Pancreas (tissue), 10 donors: ENCODE data around the gene TOB1. TPM values are rescaled to one million over a fixed set of nuclear protein-coding genes. Genes with fewer than 3 reads are reported as not detected.

ENCODE experiments used
- ATAC-seq, 4 donors: fragments of 200-7000 bp; cut with Tn5 transposase; one replicate each; pipeline versions ENCODE4 v1.8.0 to v1.9.1; 2020; ENCODE audit warnings: mild to moderate bottlenecking in 4 of 4, moderate library complexity in 4 of 4
- DNase-seq, 6 donors: peaks; one replicate each; pipeline ENCODE4 v3.0.0-alpha.2; 2020
- FAIRE-seq: peaks from 2 replicates; lab custom pipeline; 2012; peaks lifted over from hg19 to GRCh38; lab: Jason Lieb, UNC
- H3K27ac ChIP-seq, 4 donors: fragments of 200-600 bp; sonication (generic); 1 replicate in 3 of 4; 2 replicates in 1 of 4; pipeline versions ENCODE4 v1.5.0 to v1.8.0; 2020
- H3K27me3 ChIP-seq, 4 donors: fragments of 200-600 bp; one replicate each; pipeline ENCODE4 v1.8.0; 2021
- H3K36me3 ChIP-seq, 3 donors: fragments of 200-600 bp; sonication (generic) in 1 of 3; one replicate each; pipeline versions ENCODE4 v1.5.0 to v1.8.0; 2020 to 2021
- H3K4me1 ChIP-seq, 3 donors: fragments of 200-600 bp; one replicate each; pipeline ENCODE4 v1.8.0; 2021
- H3K4me3 ChIP-seq, 4 donors: fragments of 200-600 bp; sonication (generic) in 2 of 4; one replicate each; pipeline versions ENCODE4 v1.5.0 to v1.8.0; 2020 to 2021
- H3K9me3 ChIP-seq, 4 donors: fragments of 200-600 bp; one replicate each; pipeline ENCODE4 v1.8.0; 2021
- CTCF ChIP-seq, 4 donors: fragments of 200-600 bp; sonication (generic) in 3 of 4; IDR thresholded peaks; one replicate each; pipeline versions ENCODE4 v1.5.0 to v1.8.0; 2021; ENCODE audit warnings: antibody characterized with exemption in 4 of 4
- WGBS, 2 donors: extraction: QIAGEN DNeasy Blood & Tissue Kit; methylation state at CpG; one replicate each; pipeline ENCODE4 v1.1.7; 2013; 5-methylcytosine and 5-hydroxymethylcytosine counted together
- intact Hi-C, 3 donors: fragments of 100-400 bp; cut with DNase I; formaldehyde crosslinking; loops; one replicate each; pipeline versions ENCODE4 v1.11.1 to v1.14.2; 2022
- polyA plus RNA-seq, 2 donors: library from polyadenylated mRNA; stranded (reverse); fragments of 200-250 nt; gene quantifications; one replicate each; pipeline ENCODE4 v1.2.3, GENCODE V29; 2013
- total RNA-seq, 6 donors: library from RNA; stranded (reverse); fragmentation: NEBNext Ultra II Directional in 4 of 6; extraction: Animal tissue kit (Norgen Biotek cat#: 25700) in 4 of 6; gene quantifications; one replicate each; pipeline versions ENCODE4 v1.2.1 to v1.2.4, GENCODE V29; 2021 to 2023
- donor health status: healthy with polysubstance abuse.
- donor health status: DM: no; HTN: no; CAD: no; lungs with moderate emphysema.
- donor health status: DM: no; HTN: no; CAD: no.
- donor health status: control.
- donor health status: control.
- donor health status: Bipolar disorder and iron deficiency.
- donor health status: DM: yes; HTN: yes; CAD: no.
- donor health status: DM: no; HTN: no; CAD: no.
- donor health status: DM: no; HTN: no; CAD: no.
- donor health status: DM: yes; HTN: yes; CAD: no.

TOB1 gene
- total and polyA plus RNA-seq, 8 donors = 33.1 to 157 (median 78.3) TPM

- peak; percentile 74 to 92 (median 84) for DNase-seq
- intact Hi-C loops = loop anchor here in 2 of 3 donors (5.0 to 10.0 kb wide), 2 partner anchors 37 to 50 kb away; no protein-coding TSS in a partner anchor
- ATAC-seq = peak; percentile 4 to 29 (median 14)
- WGBS, 2 donors = 0 to 1% methylated on average over 24 to 50 of the region's 50 CpGs
- Histone ChIP-seq H3K4me3 (peak overlapping the region; percentile 87 to 99 (median 96)), H3K9me3 (no peaks in the 10 kb centered on the region), H3K27ac (peak overlapping the region; percentile 99 to 100 (median 100)), H3K27me3 (no peaks in the 10 kb centered on the region), H3K4me1 (peaks cover 15 to 35% (median 19%) of the 10 kb centered on the region in 3 donors), H3K36me3 (peaks cover 0 to 29% (median 15%) of the 10 kb centered on the region in 3 donors)
- no peak for TF ChIP-seq CTCF (IDR thresholded peaks at IDR 0.05)
- FAIRE-seq = no peak
Measured at GRCh38 chr17:50865060-50865867, 890 bp downstream of the TOB1 start.

- Histone ChIP-seq H3K27ac (peak overlapping the region; percentile 99 to 100 (median 100)), H3K9me3 (no peaks in the 10 kb centered on the region), H3K4me3 (peak overlapping the region; percentile 87 to 99 (median 96)), H3K27me3 (no peaks in the 10 kb centered on the region), H3K4me1 (peaks cover 15 to 33% (median 19%) of the 10 kb centered on the region in 3 donors), H3K36me3 (peaks cover 0 to 29% (median 15%) of the 10 kb centered on the region in 3 donors)
- TF ChIP-seq CTCF (IDR thresholded peaks at IDR 0.05) = no peak
- 2 to 3% methylated on average over 6 of the region's 6 CpGs for WGBS, 2 donors
- intact Hi-C loops = loop anchor here in 2 of 3 donors (5.0 to 10.0 kb wide), 2 partner anchors 38 to 50 kb away; no protein-coding TSS in a partner anchor
- DNase-seq = no peak
- FAIRE-seq = no peak
- ATAC-seq = no peak
Measured at GRCh38 chr17:50864747-50865059, 1.5 kb downstream of the TOB1 start.

- H3K9me3 ChIP-seq = no peaks in the 10 kb centered on the region
- no peak for TF ChIP-seq CTCF (IDR thresholded peaks at IDR 0.05)
- FAIRE-seq (no peak), DNase-seq (no peak), ATAC-seq (no peak)
- intact Hi-C loops = loop anchor here in 1 of 3 donors (10.0 kb wide), 1 partner anchor 51 kb away; no protein-coding TSS in a partner anchor
- WGBS, 2 donors = 11 to 12% methylated on average over 3 of the region's 3 CpGs
- peak overlapping the region in 3 of 4 donors; percentile 87 to 99 (median 98) for H3K4me3 ChIP-seq
- H3K27ac ChIP-seq = peak overlapping the region in 2 of 4 donors; percentile 99 to 100
- peaks cover 15 to 26% (median 16%) of the 10 kb centered on the region in 3 donors for H3K4me1 ChIP-seq
- peaks cover 0 to 29% (median 15%) of the 10 kb centered on the region in 3 donors for H3K36me3 ChIP-seq
- H3K27me3 ChIP-seq = no peaks in the 10 kb centered on the region
Measured at GRCh38 chr17:50863931-50864330, 2.2 kb downstream of the TOB1 start.

- peak in 3 of 6 donors; percentile 45 to 69 (median 68) for DNase-seq
- TF ChIP-seq CTCF (IDR thresholded peaks at IDR 0.05) = peak in 3 of 4 donors; percentile 25 to 40 (median 27)
- FAIRE-seq = no peak
- Histone ChIP-seq H3K36me3 (peaks cover 0 to 29% (median 15%) of the 10 kb centered on the region in 3 donors), H3K9me3 (no peaks in the 10 kb centered on the region), H3K4me1 (peaks cover 10 to 22% (median 15%) of the 10 kb centered on the region in 3 donors), H3K4me3 (peak overlapping the region; percentile 5 to 99 (median 92)), H3K27me3 (no peaks in the 10 kb centered on the region), H3K27ac (peak overlapping the region in 2 of 4 donors; percentile 99 to 100)
- intact Hi-C loops = loop anchor here in 1 of 3 donors (10.0 kb wide), 1 partner anchor 51 kb away; no protein-coding TSS in a partner anchor
- ATAC-seq = no peak
- 10 to 15% methylated on average over 11 of the region's 11 CpGs for WGBS, 2 donors
Measured at GRCh38 chr17:50863221-50863843, 2.8 kb downstream of the TOB1 start.
